ENCODE data around the gene LIN28B. TPM values are rescaled to one million over a fixed set of nuclear protein-coding genes. Genes with fewer than 3 reads are reported as not detected.
"Not testable (repeated sequence)": the region's sequence is repeated elsewhere in the genome, so short reads cannot be mapped to it uniquely, and the experiment has no call there.

Gene LIN28B
- total RNA-seq, 2 experiments from 2014 or later = not detected

GRCh38 chr6:104943781-104944180, 13.1 kb upstream of the LIN28B start:
- peak; percentile 25 for DNase-seq
- Mint-ChIP-seq H3K36me3 (ENCODE audit: low read depth) (peaks cover 9% of the 10 kb centered on the region), H3K27ac (no peak overlapping the region), H3K4me1 (ENCODE audit: low read depth) (peaks cover 10% of the 10 kb centered on the region), H3K27me3 (ENCODE audit: low read depth) (peaks cover 26% of the 10 kb centered on the region), H3K4me3 (no peak overlapping the region), H3K9me3 (ENCODE audit: insufficient read depth) (no peaks in the 10 kb centered on the region)
- POLR2A ChIA-PET = no interaction called here
- ATAC-seq = no peak
- CTCF ChIA-PET = no interaction called here

GRCh38 chr6:104949206-104949605, 7.7 kb upstream of the LIN28B start:
- ChIA-PET POLR2A (no interaction called here), CTCF (no interaction called here)
- Mint-ChIP-seq H3K4me3 (no peak overlapping the region), H3K27ac (no peak overlapping the region), H3K36me3 (ENCODE audit: low read depth) (peaks cover 5% of the 10 kb centered on the region), H3K4me1 (ENCODE audit: low read depth) (peaks cover 7% of the 10 kb centered on the region), H3K27me3 (ENCODE audit: low read depth) (peaks cover 26% of the 10 kb centered on the region), H3K9me3 (ENCODE audit: insufficient read depth) (no peaks in the 10 kb centered on the region)
- ATAC-seq = no peak
- no peak for DNase-seq

GRCh38 chr6:104951677-104952076, 5.2 kb upstream of the LIN28B start:
- H3K27me3 Mint-ChIP-seq (ENCODE audit: low read depth) = peaks cover 38% of the 10 kb centered on the region
- ChIA-PET POLR2A (no interaction called here), CTCF (no interaction called here)
- peaks cover 5% of the 10 kb centered on the region for H3K36me3 Mint-ChIP-seq (ENCODE audit: low read depth)
- peaks cover 7% of the 10 kb centered on the region for H3K4me1 Mint-ChIP-seq (ENCODE audit: low read depth)
- no peak overlapping the region for H3K27ac Mint-ChIP-seq
- ATAC-seq = no peak
- no peak overlapping the region for H3K4me3 Mint-ChIP-seq
- DNase-seq = no peak
- no peaks in the 10 kb centered on the region for H3K9me3 Mint-ChIP-seq (ENCODE audit: insufficient read depth)

- CTCF ChIA-PET = no interaction called here
Observed at GRCh38 chr6:104952911-104953399, 4.0 kb upstream of the LIN28B start.

GRCh38 chr6:104953400-104954189, 3.3 kb upstream of the LIN28B start:
- H3K27ac Mint-ChIP-seq; DNase-seq; H3K9me3 Mint-ChIP-seq (ENCODE audit: insufficient read depth); POLR2A ChIA-PET; CTCF ChIA-PET; H3K36me3 Mint-ChIP-seq (ENCODE audit: low read depth); H3K4me3 Mint-ChIP-seq; ATAC-seq: not testable (repeated sequence)
- H3K27me3 Mint-ChIP-seq (ENCODE audit: low read depth) = peaks cover 56% of the 10 kb centered on the region
- H3K4me1 Mint-ChIP-seq (ENCODE audit: low read depth) = peaks cover 17% of the 10 kb centered on the region

More at GRCh38 chr6:104952911-104953399, 4.0 kb upstream of the LIN28B start:
- Mint-ChIP-seq H3K27ac (no peak overlapping the region), H3K4me3 (no peak overlapping the region), H3K4me1 (ENCODE audit: low read depth) (peaks cover 14% of the 10 kb centered on the region), H3K36me3 (ENCODE audit: low read depth) (peaks cover 5% of the 10 kb centered on the region), H3K27me3 (ENCODE audit: low read depth) (peaks cover 50% of the 10 kb centered on the region), H3K9me3 (ENCODE audit: insufficient read depth) (no peaks in the 10 kb centered on the region)
- no peak for DNase-seq
- POLR2A ChIA-PET = no interaction called here
- ATAC-seq = no peak

GRCh38 chr6:104954190-104954797, 2.6 kb upstream of the LIN28B start:
- Mint-ChIP-seq H3K27me3 (ENCODE audit: low read depth) (peaks cover 58% of the 10 kb centered on the region), H3K4me3 (no peak overlapping the region), H3K9me3 (ENCODE audit: insufficient read depth) (peaks cover 4% of the 10 kb centered on the region), H3K27ac (no peak overlapping the region), H3K4me1 (ENCODE audit: low read depth) (peaks cover 18% of the 10 kb centered on the region), H3K36me3 (ENCODE audit: low read depth) (peaks cover 5% of the 10 kb centered on the region)
- no peak for DNase-seq
- POLR2A ChIA-PET = no interaction called here
- no peak for ATAC-seq
- CTCF ChIA-PET = no interaction called here

GRCh38 chr6:104955491-104955890, 1.4 kb upstream of the LIN28B start:
- POLR2A ChIA-PET = no interaction called here
- no peak for ATAC-seq
- Mint-ChIP-seq H3K36me3 (ENCODE audit: low read depth) (peaks cover 5% of the 10 kb centered on the region), H3K4me3 (no peak overlapping the region), H3K27ac (no peak overlapping the region), H3K27me3 (ENCODE audit: low read depth) (peaks cover 60% of the 10 kb centered on the region), H3K9me3 (ENCODE audit: insufficient read depth) (peaks cover 4% of the 10 kb centered on the region), H3K4me1 (ENCODE audit: low read depth) (peaks cover 18% of the 10 kb centered on the region)
- DNase-seq = no peak
- CTCF ChIA-PET = no interaction called here

GRCh38 chr6:104955927-104956730, 778 bp upstream of the LIN28B start:
- Mint-ChIP-seq H3K4me3 (no peak overlapping the region), H3K4me1 (ENCODE audit: low read depth) (peaks cover 18% of the 10 kb centered on the region), H3K27ac (no peak overlapping the region), H3K27me3 (ENCODE audit: low read depth) (peaks cover 58% of the 10 kb centered on the region), H3K9me3 (ENCODE audit: insufficient read depth) (peaks cover 4% of the 10 kb centered on the region), H3K36me3 (ENCODE audit: low read depth) (peaks cover 5% of the 10 kb centered on the region)
- ATAC-seq (no peak), DNase-seq (no peak)
- ChIA-PET CTCF (no interaction called here), POLR2A (no interaction called here)

GRCh38 chr6:104957301-104958177, 632 bp downstream of the LIN28B start:
- ChIA-PET POLR2A (no interaction called here), CTCF (no interaction called here)
- H3K4me1 Mint-ChIP-seq (ENCODE audit: low read depth) = peaks cover 18% of the 10 kb centered on the region
- H3K4me3 Mint-ChIP-seq = peak overlapping the region; percentile 40
- no peak overlapping the region for H3K27ac Mint-ChIP-seq
- peaks cover 5% of the 10 kb centered on the region for H3K36me3 Mint-ChIP-seq (ENCODE audit: low read depth)
- peaks cover 4% of the 10 kb centered on the region for H3K9me3 Mint-ChIP-seq (ENCODE audit: insufficient read depth)
- H3K27me3 Mint-ChIP-seq (ENCODE audit: low read depth) = peaks cover 53% of the 10 kb centered on the region
- DNase-seq (no peak), ATAC-seq (no peak)

- no peak for DNase-seq
- H3K4me3 Mint-ChIP-seq = no peak overlapping the region
- POLR2A ChIA-PET = no interaction called here
- no peak for ATAC-seq
- H3K9me3 Mint-ChIP-seq (ENCODE audit: insufficient read depth) = peaks cover 4% of the 10 kb centered on the region
- peaks cover 2% of the 10 kb centered on the region for H3K36me3 Mint-ChIP-seq (ENCODE audit: low read depth)
- CTCF ChIA-PET = no interaction called here
- peaks cover 46% of the 10 kb centered on the region for H3K27me3 Mint-ChIP-seq (ENCODE audit: low read depth)
- H3K4me1 Mint-ChIP-seq (ENCODE audit: low read depth) = peaks cover 17% of the 10 kb centered on the region
- no peak overlapping the region for H3K27ac Mint-ChIP-seq
Observed at GRCh38 chr6:104958178-104959025, 1.5 kb downstream of the LIN28B start.
